K562 (cell line): Measurements from ENCODE around the gene TUFM. TPM values are rescaled to one million over a fixed set of nuclear protein-coding genes. Genes with fewer than 3 reads are reported as not detected.

ENCODE experiments used
- C11orf30 ChIP-seq: fragments of 450-650 bp; IDR thresholded peaks from 2 replicates; pipeline ENCODE4 v1.6.1; 2016; ENCODE audit warnings: low read depth, mild to moderate bottlenecking
- MYNN ChIP-seq, 2 experiments: sonication (generic); formaldehyde crosslinking in 1 of 2; IDR thresholded peaks; 2 replicates each; pipeline versions ENCODE4 v1.5.0 to v1.6.1; 2016 to 2020; ENCODE audit warnings: antibody characterized with exemption in 1 of 2, missing genetic modification reagents in 1 of 2
- NFYB ChIP-seq: IDR thresholded peaks from 2 replicates; pipeline ENCODE4 v1.6.1; 2011; ENCODE audit warnings: mild to moderate bottlenecking, moderate library complexity; ENCODE audit not compliant: insufficient read length; ENCODE audit errors: extremely low read depth
- NR4A1 ChIP-seq, 2 experiments: fragments of 250-450 bp in 1 of 2; fragments of 450-650 bp in 1 of 2; sonication (Bioruptor Pico) in 1 of 2; IDR thresholded peaks; 2 replicates each; pipeline versions ENCODE4 v1.4.0 to v1.6.1; 2016 to 2020; ENCODE audit warnings: mild to moderate bottlenecking in 2 of 2, missing compliant biosample characterization in 1 of 2, missing genetic modification characterization in 1 of 2, moderate library complexity in 1 of 2
- OTX1 ChIP-seq: fragments of 450-650 bp; formaldehyde crosslinking; IDR thresholded peaks from 2 replicates; pipeline ENCODE4 v1.4.0; 2022; ENCODE audit warnings: mild to moderate bottlenecking
- PHF8 ChIP-seq: fragments of 200-600 bp; sonication (generic); IDR thresholded peaks from 2 replicates; pipeline ENCODE4 v1.6.1; 2012; ENCODE audit warnings: mixed run types, mild to moderate bottlenecking, inconsistent platforms, low read length, moderate library complexity, borderline replicate concordance
- RCOR1 ChIP-seq, 2 experiments: IDR thresholded peaks; 2 replicates each; pipeline ENCODE4 v1.6.1; 2012; ENCODE audit warnings: low read depth in 2 of 2, low read length in 2 of 2, borderline replicate concordance in 1 of 2, improper control_type of control experiment in 1 of 2
- SAFB ChIP-seq: fragments of 200-400 bp; formaldehyde crosslinking; IDR thresholded peaks from 2 replicates; pipeline ENCODE4 v1.6.1; 2017; ENCODE audit warnings: low read depth, low read length, borderline replicate concordance
- SMARCA4 ChIP-seq: fragments of 450-650 bp; IDR thresholded peaks from 2 replicates; pipeline ENCODE4 v1.6.1; 2016
- SUPT5H ChIP-seq: fragments of 450-650 bp; IDR thresholded peaks from 2 replicates; pipeline ENCODE4 v1.6.1; 2016
- ZNF695 ChIP-seq: fragments of 450-650 bp; formaldehyde crosslinking; IDR thresholded peaks from 2 replicates; pipeline ENCODE4 v1.4.0; 2020; ENCODE audit warnings: mild to moderate bottlenecking, moderate library complexity
- ZNF830 ChIP-seq: fragments of 250-450 bp; sonication (Bioruptor Pico); IDR thresholded peaks from 2 replicates; pipeline ENCODE4 v1.5.0; 2021; ENCODE audit warnings: mild to moderate bottlenecking
- polyA plus RNA-seq, 8 experiments: library from polyadenylated mRNA; depleted of rRNA in 4 of 8; stranded (reverse) in 5 of 8; unstranded in 3 of 8; fragments of >200 nt; fragmentation: Nextera tagmentation in 2 of 8; fragmentation: Illumina TruSeq in 1 of 8; extraction: Ambion mirVana in 2 of 8; extraction: Trizol in 1 of 8; gene quantifications; 2 replicates each; pipeline versions ENCODE4 v1.2.1 to v1.2.3, GENCODE V29; 2011 to 2014; ENCODE audit warnings: inconsistent platforms in 1 of 8, missing spikeins in 1 of 8
- total RNA-seq, 7 experiments: library from RNA; depleted of rRNA in 6 of 7; stranded (reverse); fragments of >200 nt in 6 of 7; fragmentation: Illumina TruSeq in 2 of 7; extraction: Trizol in 2 of 7; gene quantifications; 2 replicates each; pipeline versions ENCODE4 v1.2.1 to v1.2.3, GENCODE V29; 2011 to 2021; ENCODE audit warnings: low replicate concordance in 1 of 7
- TF ChIP-seq, protein P1 (sequence below), 2 experiments: fragments of 450-650 bp in 1 of 2; sonication (generic) in 1 of 2; formaldehyde crosslinking in 1 of 2; IDR thresholded peaks; 2 replicates each; pipeline versions ENCODE4 v1.7.1 to v1.9.0; 2016 to 2022; ENCODE audit warnings: inconsistent platforms in 1 of 2, mild to moderate bottlenecking in 1 of 2, missing genetic modification reagents in 1 of 2
- TF ChIP-seq, protein P2 (sequence below): sonication (generic); formaldehyde crosslinking; IDR thresholded peaks from 2 replicates; pipeline ENCODE4 v1.8.0; 2022; ENCODE audit warnings: missing genetic modification reagents, mild to moderate bottlenecking, moderate library complexity, borderline replicate concordance
- TF ChIP-seq, protein P3 (sequence below): fragments of 250-450 bp; sonication (Bioruptor Pico); IDR thresholded peaks from 2 replicates; pipeline ENCODE4 v1.8.0; 2021; ENCODE audit warnings: mild to moderate bottlenecking, moderate library complexity

The TUFM gene
- total and polyA plus RNA-seq, 9 of the 15 experiments (the other 6 are each of a cell fraction or from before 2014, with no cell fraction given): 34.1 to 434 (median 256) TPM

DNA sequence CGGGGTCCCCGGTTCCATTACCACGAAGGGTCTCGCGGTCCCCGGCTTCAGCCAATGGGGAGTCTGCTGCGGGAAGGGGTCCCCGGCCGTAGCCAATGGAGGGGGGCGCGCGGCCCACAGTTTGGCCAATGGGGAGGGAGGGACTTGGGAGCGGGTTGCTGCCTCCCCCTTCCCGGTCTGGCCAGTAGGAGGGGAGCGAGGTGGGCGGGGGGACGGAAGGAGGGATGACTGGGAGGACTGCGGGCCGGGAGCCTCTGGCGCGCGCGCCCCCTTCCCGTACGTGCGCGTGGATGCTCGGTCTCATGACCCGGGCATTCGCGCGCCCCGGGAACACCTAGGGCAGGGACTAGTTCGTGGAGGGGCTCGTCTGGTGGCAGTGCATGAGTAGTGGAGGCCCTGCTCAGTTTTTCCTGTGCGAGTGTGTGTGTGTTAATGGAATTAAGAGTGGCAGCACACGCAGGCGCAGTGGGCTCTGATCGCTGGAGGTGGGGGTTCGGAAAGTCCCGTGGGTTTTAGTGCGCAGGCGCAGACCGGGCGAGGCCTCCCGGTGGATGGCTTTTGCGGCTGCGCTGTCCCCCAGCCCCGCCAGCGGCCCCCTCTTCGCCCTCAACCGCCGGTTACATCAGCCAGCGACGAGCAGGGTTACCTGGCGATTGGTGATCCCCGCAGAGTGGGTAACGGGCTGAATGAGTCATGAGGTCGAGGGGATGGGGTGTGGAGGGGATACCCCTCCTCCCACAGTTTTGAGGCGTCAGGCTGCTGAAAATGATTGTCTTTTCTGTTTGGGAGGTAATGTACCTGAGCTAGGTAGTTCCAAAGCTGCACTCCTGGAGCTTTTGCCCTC lies 22.1 kb downstream of the TUFM start (continued):
- TF ChIP-seq, protein P1, sequence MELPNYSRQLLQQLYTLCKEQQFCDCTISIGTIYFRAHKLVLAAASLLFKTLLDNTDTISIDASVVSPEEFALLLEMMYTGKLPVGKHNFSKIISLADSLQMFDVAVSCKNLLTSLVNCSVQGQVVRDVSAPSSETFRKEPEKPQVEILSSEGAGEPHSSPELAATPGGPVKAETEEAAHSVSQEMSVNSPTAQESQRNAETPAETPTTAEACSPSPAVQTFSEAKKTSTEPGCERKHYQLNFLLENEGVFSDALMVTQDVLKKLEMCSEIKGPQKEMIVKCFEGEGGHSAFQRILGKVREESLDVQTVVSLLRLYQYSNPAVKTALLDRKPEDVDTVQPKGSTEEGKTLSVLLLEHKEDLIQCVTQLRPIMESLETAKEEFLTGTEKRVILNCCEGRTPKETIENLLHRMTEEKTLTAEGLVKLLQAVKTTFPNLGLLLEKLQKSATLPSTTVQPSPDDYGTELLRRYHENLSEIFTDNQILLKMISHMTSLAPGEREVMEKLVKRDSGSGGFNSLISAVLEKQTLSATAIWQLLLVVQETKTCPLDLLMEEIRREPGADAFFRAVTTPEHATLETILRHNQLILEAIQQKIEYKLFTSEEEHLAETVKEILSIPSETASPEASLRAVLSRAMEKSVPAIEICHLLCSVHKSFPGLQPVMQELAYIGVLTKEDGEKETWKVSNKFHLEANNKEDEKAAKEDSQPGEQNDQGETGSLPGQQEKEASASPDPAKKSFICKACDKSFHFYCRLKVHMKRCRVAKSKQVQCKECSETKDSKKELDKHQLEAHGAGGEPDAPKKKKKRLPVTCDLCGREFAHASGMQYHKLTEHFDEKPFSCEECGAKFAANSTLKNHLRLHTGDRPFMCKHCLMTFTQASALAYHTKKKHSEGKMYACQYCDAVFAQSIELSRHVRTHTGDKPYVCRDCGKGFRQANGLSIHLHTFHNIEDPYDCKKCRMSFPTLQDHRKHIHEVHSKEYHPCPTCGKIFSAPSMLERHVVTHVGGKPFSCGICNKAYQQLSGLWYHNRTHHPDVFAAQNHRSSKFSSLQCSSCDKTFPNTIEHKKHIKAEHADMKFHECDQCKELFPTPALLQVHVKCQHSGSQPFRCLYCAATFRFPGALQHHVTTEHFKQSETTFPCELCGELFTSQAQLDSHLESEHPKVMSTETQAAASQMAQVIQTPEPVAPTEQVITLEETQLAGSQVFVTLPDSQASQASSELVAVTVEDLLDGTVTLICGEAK (IDR thresholded peaks at IDR 0.05): peak; percentile 52; the same call in 1 of the 2 replicates
- TF ChIP-seq, protein P1 (CRISPR knock-in tag; IDR thresholded peaks at IDR 0.05): no peak
- TF ChIP-seq SMARCA4: peak; percentile 54; the same call in 1 of the 2 replicates
- peak; percentile 69 for TF ChIP-seq C11orf30
- TF ChIP-seq, protein P2, sequence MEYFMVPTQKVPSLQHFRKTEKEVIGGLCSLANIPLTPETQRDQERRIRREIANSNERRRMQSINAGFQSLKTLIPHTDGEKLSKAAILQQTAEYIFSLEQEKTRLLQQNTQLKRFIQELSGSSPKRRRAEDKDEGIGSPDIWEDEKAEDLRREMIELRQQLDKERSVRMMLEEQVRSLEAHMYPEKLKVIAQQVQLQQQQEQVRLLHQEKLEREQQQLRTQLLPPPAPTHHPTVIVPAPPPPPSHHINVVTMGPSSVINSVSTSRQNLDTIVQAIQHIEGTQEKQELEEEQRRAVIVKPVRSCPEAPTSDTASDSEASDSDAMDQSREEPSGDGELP (CRISPR knock-in tag): peak; percentile 48; the same call in 1 of the 2 replicates
- peak; percentile 90 for TF ChIP-seq SUPT5H
- TF ChIP-seq, protein P3, sequence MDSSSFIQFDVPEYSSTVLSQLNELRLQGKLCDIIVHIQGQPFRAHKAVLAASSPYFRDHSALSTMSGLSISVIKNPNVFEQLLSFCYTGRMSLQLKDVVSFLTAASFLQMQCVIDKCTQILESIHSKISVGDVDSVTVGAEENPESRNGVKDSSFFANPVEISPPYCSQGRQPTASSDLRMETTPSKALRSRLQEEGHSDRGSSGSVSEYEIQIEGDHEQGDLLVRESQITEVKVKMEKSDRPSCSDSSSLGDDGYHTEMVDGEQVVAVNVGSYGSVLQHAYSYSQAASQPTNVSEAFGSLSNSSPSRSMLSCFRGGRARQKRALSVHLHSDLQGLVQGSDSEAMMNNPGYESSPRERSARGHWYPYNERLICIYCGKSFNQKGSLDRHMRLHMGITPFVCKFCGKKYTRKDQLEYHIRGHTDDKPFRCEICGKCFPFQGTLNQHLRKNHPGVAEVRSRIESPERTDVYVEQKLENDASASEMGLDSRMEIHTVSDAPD (CRISPR knock-in tag): no peak
- no peak for TF ChIP-seq MYNN (IDR thresholded peaks at IDR 0.05)
- TF ChIP-seq MYNN (CRISPR knock-in tag; IDR thresholded peaks at IDR 0.05): no peak
- peak; percentile 88 for TF ChIP-seq NFYB
- no peak for TF ChIP-seq RCOR1 (IDR thresholded peaks at IDR 0.05; ENCODE audit: borderline replicate concordance in 1 of 2, low read depth in 2 of 2, low read length in 2 of 2)
- 0 out of 2 replicates have a peak, but pooled peaks have one; percentile 12 for TF ChIP-seq ZNF830 (CRISPR knock-in tag)
- peak; percentile 65; the same call in 1 of the 2 replicates for TF ChIP-seq PHF8
- no peak for TF ChIP-seq NR4A1 (CRISPR knock-in tag; IDR thresholded peaks at IDR 0.05)
- TF ChIP-seq NR4A1 (tag; IDR thresholded peaks at IDR 0.05): no peak
- TF ChIP-seq ZNF695 (CRISPR knock-in tag): no peak
- no peak for TF ChIP-seq SAFB
- peak; percentile 93; the same call in 1 of the 2 replicates for TF ChIP-seq OTX1
